Panc1 (cell line): ENCODE results near the gene CRTAC1. TPM values are rescaled to one million over a fixed set of nuclear protein-coding genes. Genes with fewer than 3 reads are reported as not detected.

ENCODE experiments used
- ATAC-seq: fragments of 200-7000 bp; cut with Tn5 transposase; 2 replicates; pipeline ENCODE4 v1.9.1; 2020; ENCODE audit warnings: mild to moderate bottlenecking, moderate library complexity
- BruUV-seq: library from RNA; stranded (reverse); fragments of 400-500 nt; replicated peaks from 2 replicates; lab custom pipeline; 2021; lab: Mats Ljungman, UMichigan
- CTCF ChIA-PET: fragments of 300-600 bp; sonication (Branson Sonifier 250); formaldehyde crosslinking; loops from one replicate; lab custom pipeline; 2022; ENCODE audit warnings: antibody characterized with exemption; lab: Charles Lee
- POLR2A ChIA-PET: fragments of 300-600 bp; sonication (Branson Sonifier 250); formaldehyde crosslinking; loops from one replicate; lab custom pipeline; 2022; ENCODE audit warnings: antibody characterized with exemption; lab: Charles Lee
- DNase-seq: peaks from one replicate; pipeline ENCODE4 v3.0.0-alpha.2; 2010; ENCODE audit warnings: low read depth, low spot score
- H3K27ac ChIP-seq: 2 replicates; pipeline ENCODE4 v1.5.1; 2011; ENCODE audit warnings: mild to moderate bottlenecking, low read length, inconsistent platforms
- H3K27me3 ChIP-seq: fragments of 200-500 bp; sonication (Bioruptor generic); 2 replicates; pipeline ENCODE4 v1.6.0; 2014; ENCODE audit warnings: low read length, inconsistent platforms; ENCODE audit not compliant: control insufficient read depth, insufficient read depth
- H3K36me3 ChIP-seq: fragments of 200-500 bp; sonication (Bioruptor generic); 2 replicates; pipeline ENCODE4 v1.5.1; 2014; ENCODE audit warnings: inconsistent platforms, mild to moderate bottlenecking, low read length, moderate library complexity; ENCODE audit not compliant: control insufficient read depth, insufficient read depth
- H3K4me1 ChIP-seq: 2 replicates; pipeline ENCODE4 v1.5.1; 2011; ENCODE audit warnings: inconsistent platforms, mild to moderate bottlenecking, low read length, moderate library complexity; ENCODE audit not compliant: control insufficient read depth, insufficient read depth
- H3K4me3 ChIP-seq, 2 experiments: 2 replicates each; pipeline ENCODE4 v1.5.1; 2011 to 2012; ENCODE audit warnings: low read depth in 2 of 2, low read length in 2 of 2, mild to moderate bottlenecking in 2 of 2, inconsistent platforms in 1 of 2, moderate library complexity in 1 of 2
- H3K9me3 ChIP-seq: fragments of 200-500 bp; sonication (Bioruptor generic); 2 replicates; pipeline ENCODE4 v1.5.1; 2014; ENCODE audit warnings: low read depth, mild to moderate bottlenecking, inconsistent platforms, low read length, moderate library complexity; ENCODE audit not compliant: control insufficient read depth, insufficient read depth
- POLR2AphosphoS5 ChIP-seq: IDR thresholded peaks from 2 replicates; pipeline ENCODE4 v1.6.1; 2012; ENCODE audit warnings: mild to moderate bottlenecking, low read depth, low read length, moderate library complexity
- TCF7L2 ChIP-seq: IDR thresholded peaks from 2 replicates; pipeline ENCODE4 v1.6.1; 2011; ENCODE audit warnings: mild to moderate bottlenecking, low read depth, low read length, inconsistent platforms
- in situ Hi-C: cut with HindIII; loops from 2 replicates; pipeline ENCODE4 v1.10.0; 2016; ENCODE audit warnings: low sequenced_read_pairs, low pct_unique_long_range_greater_than_20kb
- intact Hi-C: fragments of 100-400 bp; cut with micrococcal nuclease; formaldehyde crosslinking; loops from one replicate; pipeline ENCODE4 v1.10.0; 2022; ENCODE audit not compliant: unreplicated experiment
- total RNA-seq: library from RNA; stranded (reverse); gene quantifications from one replicate; pipeline ENCODE4 v1.2.1, GENCODE V29; 2021; ENCODE audit not compliant: unreplicated experiment
- TF ChIP-seq, protein P1 (sequence below), 2 experiments: IDR thresholded peaks; 2 replicates each; pipeline ENCODE4 v1.6.1; 2011 to 2012; ENCODE audit warnings: low read depth in 2 of 2, control low read depth in 1 of 2, low read length in 1 of 2, mild to moderate bottlenecking in 1 of 2, moderate library complexity in 1 of 2; ENCODE audit not compliant: insufficient read depth in 1 of 2
- TF ChIP-seq, protein P2 (sequence below): fragments of 450-650 bp; IDR thresholded peaks from 2 replicates; pipeline ENCODE4 v1.5.1; 2017; ENCODE audit warnings: mild to moderate bottlenecking

The CRTAC1 gene
- total RNA-seq, 1 experiment from 2014 or later, result 0.23 TPM

DNA sequence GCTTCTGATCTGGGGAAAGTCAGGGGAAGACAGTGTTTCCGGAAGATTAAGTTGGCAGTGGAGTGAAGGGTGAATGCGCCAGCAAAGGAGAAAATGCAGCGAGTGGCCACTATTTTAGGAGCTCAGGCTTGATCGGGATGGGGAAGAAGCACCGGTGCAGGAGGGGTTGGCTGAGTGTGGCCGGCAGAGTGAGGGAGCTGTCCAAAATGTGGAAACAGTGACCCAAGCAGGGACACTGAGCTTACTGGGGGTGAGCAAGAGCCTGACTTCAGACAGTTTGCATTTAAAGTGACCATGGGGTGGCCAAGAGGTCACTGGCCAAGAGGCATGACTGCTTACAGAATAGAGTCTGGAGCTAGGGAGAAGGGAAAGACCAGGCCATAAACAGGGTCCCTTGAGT lies 101.5 kb downstream of the CRTAC1 start:
- Histone ChIP-seq H3K27me3 (peaks cover 24% of the 10 kb centered on the region), H3K4me3 (no peak overlapping the region), H3K9me3 (no peaks in the 10 kb centered on the region), H3K4me1 (no peaks in the 10 kb centered on the region), H3K27ac (no peak overlapping the region), H3K36me3 (no peaks in the 10 kb centered on the region)
- intact Hi-C loops, result no loop called here
- no TSS peak for BruUV-seq
- POLR2A ChIA-PET, result no interaction called here
- CTCF ChIA-PET, result no interaction called here
- ATAC-seq (no peak), DNase-seq (no peak)
- TF ChIP-seq, protein P1, sequence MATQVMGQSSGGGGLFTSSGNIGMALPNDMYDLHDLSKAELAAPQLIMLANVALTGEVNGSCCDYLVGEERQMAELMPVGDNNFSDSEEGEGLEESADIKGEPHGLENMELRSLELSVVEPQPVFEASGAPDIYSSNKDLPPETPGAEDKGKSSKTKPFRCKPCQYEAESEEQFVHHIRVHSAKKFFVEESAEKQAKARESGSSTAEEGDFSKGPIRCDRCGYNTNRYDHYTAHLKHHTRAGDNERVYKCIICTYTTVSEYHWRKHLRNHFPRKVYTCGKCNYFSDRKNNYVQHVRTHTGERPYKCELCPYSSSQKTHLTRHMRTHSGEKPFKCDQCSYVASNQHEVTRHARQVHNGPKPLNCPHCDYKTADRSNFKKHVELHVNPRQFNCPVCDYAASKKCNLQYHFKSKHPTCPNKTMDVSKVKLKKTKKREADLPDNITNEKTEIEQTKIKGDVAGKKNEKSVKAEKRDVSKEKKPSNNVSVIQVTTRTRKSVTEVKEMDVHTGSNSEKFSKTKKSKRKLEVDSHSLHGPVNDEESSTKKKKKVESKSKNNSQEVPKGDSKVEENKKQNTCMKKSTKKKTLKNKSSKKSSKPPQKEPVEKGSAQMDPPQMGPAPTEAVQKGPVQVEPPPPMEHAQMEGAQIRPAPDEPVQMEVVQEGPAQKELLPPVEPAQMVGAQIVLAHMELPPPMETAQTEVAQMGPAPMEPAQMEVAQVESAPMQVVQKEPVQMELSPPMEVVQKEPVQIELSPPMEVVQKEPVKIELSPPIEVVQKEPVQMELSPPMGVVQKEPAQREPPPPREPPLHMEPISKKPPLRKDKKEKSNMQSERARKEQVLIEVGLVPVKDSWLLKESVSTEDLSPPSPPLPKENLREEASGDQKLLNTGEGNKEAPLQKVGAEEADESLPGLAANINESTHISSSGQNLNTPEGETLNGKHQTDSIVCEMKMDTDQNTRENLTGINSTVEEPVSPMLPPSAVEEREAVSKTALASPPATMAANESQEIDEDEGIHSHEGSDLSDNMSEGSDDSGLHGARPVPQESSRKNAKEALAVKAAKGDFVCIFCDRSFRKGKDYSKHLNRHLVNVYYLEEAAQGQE (IDR thresholded peaks at IDR 0.05; ENCODE audit: insufficient read depth in 1 of 2, low read depth in 2 of 2, low read length in 1 of 2), result peak in 1 of 2 experiments; percentile 25; a peak in 1 of 4 replicates
- TF ChIP-seq TCF7L2, result no peak
- in situ Hi-C loops, result no loop called here

DNA sequence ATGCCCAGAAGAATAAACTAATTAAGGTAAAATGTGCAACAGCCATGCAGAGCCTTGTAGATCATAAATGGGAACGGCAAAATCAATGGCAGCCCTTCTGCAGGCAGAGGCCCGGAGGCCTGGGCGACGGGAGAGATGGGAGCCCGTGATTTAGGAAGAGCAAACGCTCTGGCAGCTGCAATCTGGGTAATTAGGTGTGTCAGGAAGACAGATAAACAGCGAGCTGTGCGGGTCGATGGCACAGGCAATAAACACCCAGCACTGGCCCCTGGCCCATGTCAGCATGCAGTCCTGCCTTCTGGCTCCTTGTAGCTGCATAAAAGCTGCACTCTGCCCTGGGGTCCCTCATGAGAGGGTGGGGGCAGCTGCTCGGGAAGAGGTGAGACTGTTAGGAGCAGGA lies 102.8 kb downstream of the CRTAC1 start:
- in situ Hi-C loops, result no loop called here
- CTCF ChIA-PET, result interaction anchor here (0.7 kb wide), 1 partner anchor 16 kb away, joined by 4 read pairs; no protein-coding TSS in a partner anchor

More for the DNA sequence above, 102.8 kb downstream of the CRTAC1 start:
- no peak overlapping the region for H3K27ac ChIP-seq
- H3K27me3 ChIP-seq, result peaks cover 24% of the 10 kb centered on the region
- no TSS peak for BruUV-seq
- POLR2A ChIA-PET, result no interaction called here
- H3K4me1 ChIP-seq, result no peaks in the 10 kb centered on the region
- intact Hi-C loops, result no loop called here
- H3K4me3 ChIP-seq, result no peak overlapping the region
- DNase-seq (no peak), ATAC-seq (no peak)
- TF ChIP-seq, protein P1 (IDR thresholded peaks at IDR 0.05; ENCODE audit: insufficient read depth in 1 of 2, low read depth in 2 of 2, low read length in 1 of 2), result no peak
- TF ChIP-seq, protein P2, sequence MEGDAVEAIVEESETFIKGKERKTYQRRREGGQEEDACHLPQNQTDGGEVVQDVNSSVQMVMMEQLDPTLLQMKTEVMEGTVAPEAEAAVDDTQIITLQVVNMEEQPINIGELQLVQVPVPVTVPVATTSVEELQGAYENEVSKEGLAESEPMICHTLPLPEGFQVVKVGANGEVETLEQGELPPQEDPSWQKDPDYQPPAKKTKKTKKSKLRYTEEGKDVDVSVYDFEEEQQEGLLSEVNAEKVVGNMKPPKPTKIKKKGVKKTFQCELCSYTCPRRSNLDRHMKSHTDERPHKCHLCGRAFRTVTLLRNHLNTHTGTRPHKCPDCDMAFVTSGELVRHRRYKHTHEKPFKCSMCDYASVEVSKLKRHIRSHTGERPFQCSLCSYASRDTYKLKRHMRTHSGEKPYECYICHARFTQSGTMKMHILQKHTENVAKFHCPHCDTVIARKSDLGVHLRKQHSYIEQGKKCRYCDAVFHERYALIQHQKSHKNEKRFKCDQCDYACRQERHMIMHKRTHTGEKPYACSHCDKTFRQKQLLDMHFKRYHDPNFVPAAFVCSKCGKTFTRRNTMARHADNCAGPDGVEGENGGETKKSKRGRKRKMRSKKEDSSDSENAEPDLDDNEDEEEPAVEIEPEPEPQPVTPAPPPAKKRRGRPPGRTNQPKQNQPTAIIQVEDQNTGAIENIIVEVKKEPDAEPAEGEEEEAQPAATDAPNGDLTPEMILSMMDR, result no peak
- TF ChIP-seq POLR2AphosphoS5, result no peak
- H3K36me3 ChIP-seq, result no peaks in the 10 kb centered on the region
- H3K9me3 ChIP-seq, result no peaks in the 10 kb centered on the region
